GM23338 (cell line): ENCODE measurements around the gene PTGIS. TPM values are rescaled to one million over a fixed set of nuclear protein-coding genes. Genes with fewer than 3 reads are reported as not detected.

ENCODE experiments used
- ATAC-seq: fragments of 200-7000 bp; cut with Tn5 transposase; 3 replicates; pipeline ENCODE4 v1.9.1; 2020
- DNase-seq: peaks from one replicate; pipeline ENCODE4 v3.0.0-alpha.2; 2015; ENCODE audit warnings: low spot score
- H2AFZ ChIP-seq: fragments of 200-600 bp; sonication (generic); 2 replicates; pipeline ENCODE4 v1.8.0; 2016; ENCODE audit warnings: antibody characterized with exemption, mild to moderate bottlenecking, moderate library complexity
- H3F3A ChIP-seq: fragments of 200-600 bp; sonication (generic); replicated peaks from 2 replicates; pipeline ENCODE4 v1.8.0; 2017; ENCODE audit warnings: antibody characterized with exemption, mixed run types, low read depth
- H3K27ac ChIP-seq: fragments of 200-600 bp; sonication (generic); 2 replicates; pipeline ENCODE4 v1.6.1; 2016; ENCODE audit warnings: low read depth
- H3K27me3 ChIP-seq: fragments of 200-600 bp; sonication (generic); 2 replicates; pipeline ENCODE4 v1.8.0; 2016; ENCODE audit warnings: mild to moderate bottlenecking, mixed run types, moderate library complexity; ENCODE audit not compliant: insufficient read depth
- H3K36me3 ChIP-seq: fragments of 200-600 bp; sonication (generic); 2 replicates; pipeline ENCODE4 v1.8.0; 2016; ENCODE audit warnings: mild to moderate bottlenecking; ENCODE audit not compliant: insufficient read depth
- H3K4me1 ChIP-seq: fragments of 200-600 bp; sonication (generic); 2 replicates; pipeline ENCODE4 v1.8.0; 2016; ENCODE audit warnings: mild to moderate bottlenecking, moderate library complexity; ENCODE audit not compliant: insufficient read depth
- H3K4me2 ChIP-seq: fragments of 200-600 bp; sonication (generic); 2 replicates; pipeline ENCODE4 v1.7.1; 2017; ENCODE audit warnings: mixed run types
- H3K4me3 ChIP-seq: fragments of 200-600 bp; sonication (generic); 2 replicates; pipeline ENCODE4 v1.6.1; 2016; ENCODE audit warnings: mixed run types
- H3K79me2 ChIP-seq: fragments of 200-600 bp; sonication (generic); replicated peaks from 2 replicates; pipeline ENCODE4 v1.8.0; 2017; ENCODE audit warnings: mild to moderate bottlenecking; ENCODE audit not compliant: insufficient read depth
- H3K9me2 ChIP-seq: fragments of 200-600 bp; sonication (generic); 2 replicates; pipeline ENCODE4 v1.8.0; 2017; ENCODE audit not compliant: insufficient read depth
- H4K20me1 ChIP-seq: fragments of 200-600 bp; sonication (generic); replicated peaks from 2 replicates; pipeline ENCODE4 v1.8.0; 2017; ENCODE audit warnings: mild to moderate bottlenecking; ENCODE audit not compliant: insufficient read depth
- H3K27ac Mint-ChIP-seq: 2 replicates; pipeline ENCODE4 v1.8.0; 2020; ENCODE audit warnings: inconsistent platforms, mild to moderate bottlenecking, moderate library complexity, mixed read lengths
- H3K27me3 Mint-ChIP-seq: 3 replicates; pipeline ENCODE4 v1.8.0; 2022; ENCODE audit warnings: low read depth, mild to moderate bottlenecking, moderate library complexity, mixed read lengths, inconsistent platforms; ENCODE audit not compliant: insufficient read depth, poor library complexity
- H3K36me3 Mint-ChIP-seq: 3 replicates; pipeline ENCODE4 v1.8.0; 2021; ENCODE audit warnings: low read depth, mild to moderate bottlenecking, inconsistent platforms, moderate library complexity, mixed read lengths
- H3K4me1 Mint-ChIP-seq: 3 replicates; pipeline ENCODE4 v1.8.0; 2020; ENCODE audit warnings: mild to moderate bottlenecking, inconsistent platforms, mixed read lengths
- H3K4me3 Mint-ChIP-seq: 3 replicates; pipeline ENCODE4 v1.8.0; 2021; ENCODE audit warnings: moderate library complexity, mild to moderate bottlenecking, inconsistent platforms, mixed read lengths
- H3K9me3 Mint-ChIP-seq: 3 replicates; pipeline ENCODE4 v1.8.0; 2020; ENCODE audit warnings: moderate library complexity, mild to moderate bottlenecking, inconsistent platforms, mixed read lengths
- CTCF ChIP-seq, 2 experiments: fragments of 200-600 bp in 1 of 2; sonication (generic) in 1 of 2; conservative IDR thresholded peaks; 2 replicates each; pipeline versions ENCODE4 v1.5.1 to v1.6.1; 2016 to 2017; ENCODE audit warnings: antibody characterized with exemption in 2 of 2, low read depth in 2 of 2, mild to moderate bottlenecking in 2 of 2, moderate library complexity in 1 of 2
- EZH2 ChIP-seq: fragments of 200-600 bp; sonication (generic); IDR thresholded peaks from one replicate; pipeline ENCODE4 v1.8.0; 2017; ENCODE audit warnings: antibody characterized with exemption, mild to moderate bottlenecking, low read depth; ENCODE audit not compliant: unreplicated experiment
- EZH2phosphoT487 ChIP-seq: fragments of 200-600 bp; sonication (generic); IDR thresholded peaks from one replicate; pipeline ENCODE4 v1.8.1; 2018; ENCODE audit warnings: antibody characterized with exemption; ENCODE audit not compliant: unreplicated experiment
- JUNB ChIP-seq: IDR thresholded peaks from one replicate; pipeline ENCODE4 v1.6.1; 2016; ENCODE audit warnings: antibody characterized with exemption; ENCODE audit not compliant: unreplicated experiment
- NANOG ChIP-seq: IDR thresholded peaks from 2 replicates; pipeline ENCODE4 v1.6.1; 2016; ENCODE audit warnings: antibody characterized with exemption, borderline replicate concordance
- POLR2AphosphoS5 ChIP-seq: IDR thresholded peaks from 2 replicates; pipeline ENCODE4 v1.6.1; 2016; ENCODE audit warnings: antibody characterized with exemption, low read depth
- REST ChIP-seq: IDR thresholded peaks from one replicate; pipeline ENCODE4 v1.6.1; 2018; ENCODE audit warnings: antibody characterized with exemption; ENCODE audit not compliant: unreplicated experiment
- STAT1 ChIP-seq: IDR thresholded peaks from one replicate; pipeline ENCODE4 v1.6.1; 2016; ENCODE audit warnings: antibody characterized with exemption; ENCODE audit not compliant: unreplicated experiment
- ZNF114 ChIP-seq: fragments of 250-450 bp; sonication (Bioruptor Pico); IDR thresholded peaks from 2 replicates; pipeline ENCODE4 v1.5.0; 2020; ENCODE audit warnings: mild to moderate bottlenecking, moderate library complexity
- ZNF331 ChIP-seq: fragments of 250-450 bp; sonication (Bioruptor Pico); IDR thresholded peaks from 2 replicates; pipeline ENCODE4 v1.5.0; 2020; ENCODE audit warnings: low read depth, mild to moderate bottlenecking, moderate library complexity
- polyA plus RNA-seq: library from polyadenylated mRNA; unstranded; fragments of >200 nt; fragmentation: Nextera tagmentation; extraction: Ambion mirVana; gene quantifications from 2 replicates; pipeline ENCODE4 v1.2.1, GENCODE V29; 2016
- total RNA-seq: library from RNA; depleted of rRNA; stranded (reverse); fragments of >200 nt; shearing (Covaris generic); gene quantifications from 2 replicates; pipeline ENCODE4 v1.2.3, GENCODE V29; 2014

PTGIS gene
- total and polyA plus RNA-seq, 2 experiments from 2014 or later, result 6.6 to 28.7 TPM

- no peaks in the 10 kb centered on the region for H3K9me2 ChIP-seq
- TF ChIP-seq POLR2AphosphoS5 (no peak), EZH2phosphoT487 (no peak), ZNF331 (no peak), NANOG (no peak)
- Mint-ChIP-seq H3K4me1 (peaks cover 9% of the 10 kb centered on the region; the same call in 2 of the 3 replicates), H3K9me3 (no peaks in the 10 kb centered on the region; the same call in 2 of the 3 replicates), H3K27me3 (no peaks in the 10 kb centered on the region), H3K27ac (no peak overlapping the region), H3K36me3 (no peaks in the 10 kb centered on the region), H3K4me3 (no peak overlapping the region)
- no peak overlapping the region for H3K4me2 ChIP-seq
- ATAC-seq, result no peak
- DNase-seq, result no peak
- no peaks in the 10 kb centered on the region for H3K36me3 ChIP-seq
- H3K79me2 ChIP-seq, result no peaks in the 10 kb centered on the region
- no peaks in the 10 kb centered on the region for H3F3A ChIP-seq
- H4K20me1 ChIP-seq, result no peaks in the 10 kb centered on the region
- H3K4me3 ChIP-seq, result no peak overlapping the region
- H3K4me1 ChIP-seq, result no peaks in the 10 kb centered on the region
- H3K27ac ChIP-seq, result no peak overlapping the region
- no peaks in the 10 kb centered on the region for H3K27me3 ChIP-seq
- H2AFZ ChIP-seq, result no peak overlapping the region
These were observed 99.5 kb downstream of the PTGIS start for GRCh38 chr20:49468412-49468811.

GRCh38 chr20:49466114-49466912 is 101.6 kb downstream of the PTGIS start:
- Histone ChIP-seq H3K4me3 (no peak overlapping the region), H2AFZ (no peak overlapping the region), H3K4me1 (no peaks in the 10 kb centered on the region), H3K9me2 (no peaks in the 10 kb centered on the region), H3K27ac (no peak overlapping the region), H4K20me1 (no peaks in the 10 kb centered on the region), H3K27me3 (no peaks in the 10 kb centered on the region), H3F3A (no peaks in the 10 kb centered on the region), H3K79me2 (no peaks in the 10 kb centered on the region), H3K36me3 (no peaks in the 10 kb centered on the region), H3K4me2 (no peak overlapping the region)
- no peak overlapping the region for H3K4me3 Mint-ChIP-seq
- H3K27ac Mint-ChIP-seq, result no peak overlapping the region
- DNase-seq, result peak; percentile 15
- H3K36me3 Mint-ChIP-seq, result no peaks in the 10 kb centered on the region
- no peak for ATAC-seq
- H3K9me3 Mint-ChIP-seq, result no peaks in the 10 kb centered on the region; the same call in 2 of the 3 replicates
- H3K4me1 Mint-ChIP-seq, result peaks cover 5% of the 10 kb centered on the region; the same call in 2 of the 3 replicates
- no peaks in the 10 kb centered on the region for H3K27me3 Mint-ChIP-seq
- no peak for TF ChIP-seq STAT1
- no peak for TF ChIP-seq JUNB
- no peak for TF ChIP-seq EZH2
- no peak for TF ChIP-seq ZNF114 (CRISPR knock-in tag)
- TF ChIP-seq CTCF (conservative IDR thresholded peaks at IDR 0.05; ENCODE audit: low read depth in 2 of 2), result no peak
- TF ChIP-seq REST, result no peak
- TF ChIP-seq ZNF331, result no peak
- no peak for TF ChIP-seq POLR2AphosphoS5
